Measurements from ENCODE around the gene EYA4.

GRCh38 chr6:133568970-133569889 is 328.1 kb downstream of the EYA4 start:
- no peak for TF ChIP-seq EZH2 (IDR thresholded peaks at IDR 0.05; ENCODE audit: borderline replicate concordance, low read length)
- TF ChIP-seq CTCF (conservative IDR thresholded peaks at IDR 0.05 in 1 of 2, IDR thresholded peaks at IDR 0.05 in 1 of 2; ENCODE audit: extremely low read depth in 1 of 2, insufficient read depth in 1 of 2, low read depth in 1 of 2, low read length in 2 of 2) = peak; percentile 98

Data from mammary epithelial cell (primary cell).